OCI-LY1 (cell line): ENCODE results near the gene TMEM235.

Experiments
- H2AFZ ChIP-seq: fragments of 200-600 bp; sonication (generic), shearing (Covaris generic); 2 replicates; pipeline ENCODE4 v1.6.0; 2014; ENCODE audit warnings: antibody characterized with exemption, mild to moderate bottlenecking, low read length
- H3F3A ChIP-seq: fragments of 200-600 bp; sonication (generic), shearing (Covaris generic); 2 replicates; pipeline ENCODE4 v1.6.0; 2014; ENCODE audit warnings: mild to moderate bottlenecking, antibody characterized with exemption, low read length, moderate library complexity; ENCODE audit not compliant: insufficient read depth
- H3K27ac ChIP-seq: fragments of 200-600 bp; sonication (generic); 2 replicates; pipeline ENCODE4 v1.5.1; 2014; ENCODE audit warnings: low read length, mixed run types, mild to moderate bottlenecking, low read depth; ENCODE audit not compliant: poor library complexity, severe bottlenecking
- H3K27me3 ChIP-seq: fragments of 200-600 bp; sonication (generic); 2 replicates; pipeline ENCODE4 v1.6.0; 2014; ENCODE audit warnings: antibody characterized with exemption, mild to moderate bottlenecking, low read length, moderate library complexity; ENCODE audit not compliant: insufficient read depth
- H3K36me3 ChIP-seq: fragments of 200-600 bp; sonication (generic); 2 replicates; pipeline ENCODE4 v1.6.1; 2014; ENCODE audit warnings: mild to moderate bottlenecking, antibody characterized with exemption, low read length, moderate library complexity, mixed read lengths; ENCODE audit not compliant: insufficient read depth
- H3K4me1 ChIP-seq: fragments of 200-600 bp; sonication (generic); 2 replicates; pipeline ENCODE4 v1.5.1; 2014; ENCODE audit warnings: mild to moderate bottlenecking, low read length, moderate library complexity; ENCODE audit not compliant: insufficient read depth, severe bottlenecking
- H3K4me2 ChIP-seq: fragments of 200-600 bp; sonication (generic), shearing (Covaris generic); 2 replicates; pipeline ENCODE4 v1.6.1; 2014; ENCODE audit warnings: low read length
- H3K4me3 ChIP-seq: fragments of 200-600 bp; sonication (generic); 2 replicates; pipeline ENCODE4 v1.5.1; 2014; ENCODE audit warnings: low read length, low read depth, mild to moderate bottlenecking, mixed read lengths; ENCODE audit not compliant: poor library complexity, severe bottlenecking
- H3K79me2 ChIP-seq: fragments of 200-600 bp; shearing (Covaris generic); 2 replicates; pipeline ENCODE4 v1.6.1; 2016; ENCODE audit warnings: mixed run types, low read length, mixed read lengths; ENCODE audit not compliant: insufficient read depth
- H3K9ac ChIP-seq: fragments of 200-600 bp; sonication (generic), shearing (Covaris generic); 2 replicates; pipeline ENCODE4 v1.6.1; 2014; ENCODE audit warnings: mild to moderate bottlenecking, low read length, mixed read lengths
- H3K9me2 ChIP-seq: fragments of 200-600 bp; sonication (generic), shearing (Covaris generic); 2 replicates; pipeline ENCODE4 v1.6.1; 2014; ENCODE audit warnings: low read depth, mild to moderate bottlenecking, low read length, mixed read lengths
- H3K9me3 ChIP-seq: fragments of 200-600 bp; shearing (Covaris generic); 2 replicates; pipeline ENCODE4 v1.6.1; 2014; ENCODE audit warnings: low read length, mixed read lengths
- H4K20me1 ChIP-seq: fragments of 200-600 bp; sonication (generic), shearing (Covaris generic); 2 replicates; pipeline ENCODE4 v1.6.0; 2016; ENCODE audit warnings: mild to moderate bottlenecking, low read length; ENCODE audit not compliant: insufficient read depth
- CTCF ChIP-seq: fragments of 200-600 bp; sonication (generic), shearing (Covaris generic); IDR thresholded peaks from 2 replicates; pipeline ENCODE4 v1.5.1; 2017; ENCODE audit warnings: mild to moderate bottlenecking, antibody characterized with exemption, low read length, moderate library complexity, mixed read lengths
- EZH2 ChIP-seq: fragments of 200-600 bp; sonication (generic), shearing (Covaris generic); IDR thresholded peaks from 2 replicates; pipeline ENCODE4 v1.8.0; 2017; ENCODE audit warnings: borderline replicate concordance, mixed run types, mild to moderate bottlenecking, antibody characterized with exemption, low read length, moderate library complexity, mixed read lengths

The TMEM235 gene

DNA sequence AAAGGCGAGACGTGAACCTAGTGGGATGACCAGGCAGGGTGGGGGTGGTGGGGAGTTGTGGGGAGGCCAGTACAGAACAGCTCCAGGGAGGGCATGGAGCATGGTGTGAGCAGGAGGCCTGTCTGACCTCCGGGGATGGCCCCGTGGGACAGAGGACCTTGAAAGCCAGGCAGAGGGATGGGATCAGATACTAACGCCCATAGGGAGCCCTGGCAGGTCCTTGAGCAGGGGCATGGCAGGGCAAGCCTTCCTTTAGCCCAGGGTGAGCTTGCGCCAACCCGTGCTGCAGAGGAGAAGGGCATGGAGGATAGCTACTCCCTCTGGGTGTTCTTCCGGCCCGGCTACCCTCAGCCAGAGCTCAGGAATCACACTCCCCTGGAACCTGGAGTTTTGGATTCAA lies 35.3 kb downstream of the TMEM235 start:
- H3K4me1 ChIP-seq: peaks cover 2% of the 10 kb centered on the region
- H3K9me2 ChIP-seq: no peaks in the 10 kb centered on the region
- H2AFZ ChIP-seq: no peak overlapping the region
- no peaks in the 10 kb centered on the region for H3K9me3 ChIP-seq
- H3F3A ChIP-seq: no peaks in the 10 kb centered on the region
- H3K27me3 ChIP-seq: 0 out of 2 replicates have a peak, but pooled peaks cover 14% of the 10 kb centered on the region
- no peaks in the 10 kb centered on the region for H4K20me1 ChIP-seq
- H3K36me3 ChIP-seq: no peaks in the 10 kb centered on the region
- TF ChIP-seq EZH2: no peak
- no peak for TF ChIP-seq CTCF
- H3K4me3 ChIP-seq: no peak overlapping the region
- no peak overlapping the region for H3K4me2 ChIP-seq
- H3K27ac ChIP-seq: no peak overlapping the region
- H3K9ac ChIP-seq: no peak overlapping the region
- no peaks in the 10 kb centered on the region for H3K79me2 ChIP-seq

DNA sequence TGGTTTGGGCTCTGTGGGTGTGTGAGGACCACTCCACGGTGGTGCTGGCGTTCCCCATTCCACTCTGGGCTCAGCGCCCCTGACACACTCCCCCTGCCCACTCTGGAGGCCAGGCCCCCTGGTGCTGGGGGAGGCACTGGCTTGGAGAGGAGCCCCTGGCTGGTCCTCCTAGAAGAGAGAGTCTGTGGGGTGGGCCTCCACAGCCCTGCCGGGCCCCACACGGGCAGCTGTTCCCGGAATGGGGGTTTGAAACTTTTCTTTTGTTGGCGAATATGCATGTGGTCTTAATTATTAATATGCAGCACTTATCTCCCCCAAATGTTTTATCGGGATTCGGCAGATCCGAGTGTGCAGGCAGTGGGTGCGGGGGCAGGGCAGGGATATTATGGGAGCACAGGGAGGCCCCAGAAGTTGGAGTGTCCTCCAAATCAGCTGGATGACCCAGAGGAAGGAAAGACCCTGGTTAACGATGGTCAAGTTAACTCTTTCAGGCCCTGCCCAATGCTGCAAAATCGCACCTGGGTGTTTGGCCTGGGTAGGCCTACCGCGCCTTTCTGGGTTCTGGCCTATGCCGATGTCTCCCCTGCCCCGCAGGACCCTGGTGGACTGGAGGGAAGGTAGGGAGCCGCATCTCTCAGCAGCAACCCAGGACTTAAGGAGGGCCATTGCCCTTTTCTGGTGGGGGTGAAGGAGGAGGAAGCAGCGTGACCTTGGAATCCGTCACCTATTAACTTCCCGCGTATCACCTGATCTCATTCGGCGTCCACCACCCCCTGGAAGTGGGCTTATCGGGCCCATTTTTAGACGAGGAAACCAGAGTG lies 36.0 kb downstream of the TMEM235 start:
- Histone ChIP-seq H3K4me2 (no peak overlapping the region), H3K27ac (no peak overlapping the region), H3K4me1 (peaks cover 9% of the 10 kb centered on the region), H3K36me3 (no peaks in the 10 kb centered on the region), H4K20me1 (no peaks in the 10 kb centered on the region), H3K9ac (no peak overlapping the region), H3K4me3 (no peak overlapping the region), H3K27me3 (0 out of 2 replicates have a peak, but pooled peaks cover 14% of the 10 kb centered on the region), H3K9me2 (no peaks in the 10 kb centered on the region), H3K79me2 (no peaks in the 10 kb centered on the region), H3F3A (no peaks in the 10 kb centered on the region), H3K9me3 (no peaks in the 10 kb centered on the region), H2AFZ (no peak overlapping the region)
- TF ChIP-seq EZH2 (no peak), CTCF (no peak)

DNA sequence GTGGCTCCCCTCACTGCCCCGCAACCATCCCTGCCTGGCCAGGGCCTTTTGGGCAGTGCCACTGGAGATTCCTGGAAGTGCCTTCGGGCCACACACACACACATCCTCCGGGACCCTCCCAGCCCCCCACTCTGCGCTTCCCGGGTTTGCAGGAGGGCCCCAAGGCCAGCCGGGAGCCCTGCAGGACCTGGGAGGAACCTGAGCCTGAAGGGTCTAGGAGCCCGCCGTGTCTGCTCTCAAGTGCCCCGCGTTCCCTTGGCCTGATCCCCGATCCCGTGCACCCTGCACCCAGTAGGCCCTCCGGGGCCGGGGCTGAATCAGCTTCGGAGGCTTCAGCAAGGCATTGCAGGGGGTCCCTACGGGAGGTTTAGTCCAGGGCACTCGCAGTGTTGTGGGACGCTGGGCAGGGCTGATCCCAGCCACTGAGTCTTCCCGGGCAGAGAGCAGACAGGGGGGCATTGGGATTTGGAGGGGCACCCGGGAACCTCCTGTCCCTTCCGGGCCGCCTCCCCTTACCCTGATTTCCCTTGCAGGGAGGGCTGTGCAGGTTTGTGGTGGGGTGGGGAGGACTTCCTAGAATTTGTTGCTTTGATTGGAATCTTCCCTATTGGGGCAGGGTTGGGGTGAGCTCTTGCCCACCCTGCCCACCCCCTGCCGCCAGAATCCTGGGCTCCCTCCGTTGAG lies 36.9 kb downstream of the TMEM235 start:
- H3K4me1 ChIP-seq: peaks cover 15% of the 10 kb centered on the region

More for the DNA sequence above, 36.9 kb downstream of the TMEM235 start:
- H3K27ac ChIP-seq: no peak overlapping the region
- no peak overlapping the region for H3K4me3 ChIP-seq
- no peaks in the 10 kb centered on the region for H3K9me2 ChIP-seq
- no peaks in the 10 kb centered on the region for H3K9me3 ChIP-seq
- TF ChIP-seq CTCF (no peak), EZH2 (no peak)
- no peaks in the 10 kb centered on the region for H3F3A ChIP-seq
- no peaks in the 10 kb centered on the region for H4K20me1 ChIP-seq
- H3K9ac ChIP-seq: no peak overlapping the region
- no peaks in the 10 kb centered on the region for H3K79me2 ChIP-seq
- 0 out of 2 replicates have a peak, but pooled peaks cover 14% of the 10 kb centered on the region for H3K27me3 ChIP-seq
- no peak overlapping the region for H3K4me2 ChIP-seq
- no peaks in the 10 kb centered on the region for H3K36me3 ChIP-seq
- no peak overlapping the region for H2AFZ ChIP-seq
